ENCODE results near the gene CBX4.

Gene CBX4

GRCh38 chr17:79819085-79819484 lies 20.2 kb downstream of the CBX4 start:
- TF ChIP-seq CTCF (IDR thresholded peaks at IDR 0.05) = no peak
- no peak for DNase-seq (ENCODE audit: low spot score)
- H3K4me3 ChIP-seq = no peak overlapping the region
- H3K27ac ChIP-seq = no peak overlapping the region

DNA sequence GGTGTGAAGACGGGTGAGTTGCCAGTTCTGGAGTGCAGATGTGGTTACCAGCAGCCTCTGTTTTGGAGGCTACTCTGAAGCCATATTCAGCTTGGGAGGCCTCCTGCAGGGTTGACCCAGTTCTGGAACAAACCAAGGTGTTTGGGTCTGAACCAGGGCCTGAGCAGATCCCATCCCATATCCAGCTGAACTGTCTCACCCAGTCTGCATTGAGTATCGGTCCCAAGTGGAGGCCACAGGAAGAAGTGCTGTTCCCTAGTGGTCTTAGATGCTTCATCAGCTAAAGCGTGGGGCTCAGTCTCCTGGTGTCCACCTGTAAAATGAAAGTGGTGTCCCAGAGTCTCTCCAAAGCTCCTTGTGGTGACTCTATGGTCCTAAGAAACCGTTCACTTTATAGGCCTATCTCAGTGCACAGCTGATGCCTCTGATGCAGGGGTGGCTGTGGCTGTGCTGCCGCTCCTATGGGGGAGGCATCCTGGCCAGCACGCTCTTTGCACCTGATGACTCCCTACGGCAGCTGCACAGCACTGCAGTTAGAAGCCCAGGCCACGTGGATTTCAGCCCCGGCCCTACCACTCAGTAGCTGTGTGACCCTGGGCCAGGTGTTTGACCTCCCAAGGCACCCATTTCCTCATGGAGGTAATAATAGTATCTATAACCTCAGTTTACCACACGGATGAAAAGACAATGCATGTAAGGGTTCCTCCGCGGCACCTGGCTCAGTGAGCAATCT lies 21.0 kb downstream of the CBX4 start:
- TF ChIP-seq CTCF (IDR thresholded peaks at IDR 0.05) = no peak
- H3K4me3 ChIP-seq = no peak overlapping the region
- no peak for DNase-seq (ENCODE audit: low spot score)
- no peak overlapping the region for H3K27ac ChIP-seq

DNA sequence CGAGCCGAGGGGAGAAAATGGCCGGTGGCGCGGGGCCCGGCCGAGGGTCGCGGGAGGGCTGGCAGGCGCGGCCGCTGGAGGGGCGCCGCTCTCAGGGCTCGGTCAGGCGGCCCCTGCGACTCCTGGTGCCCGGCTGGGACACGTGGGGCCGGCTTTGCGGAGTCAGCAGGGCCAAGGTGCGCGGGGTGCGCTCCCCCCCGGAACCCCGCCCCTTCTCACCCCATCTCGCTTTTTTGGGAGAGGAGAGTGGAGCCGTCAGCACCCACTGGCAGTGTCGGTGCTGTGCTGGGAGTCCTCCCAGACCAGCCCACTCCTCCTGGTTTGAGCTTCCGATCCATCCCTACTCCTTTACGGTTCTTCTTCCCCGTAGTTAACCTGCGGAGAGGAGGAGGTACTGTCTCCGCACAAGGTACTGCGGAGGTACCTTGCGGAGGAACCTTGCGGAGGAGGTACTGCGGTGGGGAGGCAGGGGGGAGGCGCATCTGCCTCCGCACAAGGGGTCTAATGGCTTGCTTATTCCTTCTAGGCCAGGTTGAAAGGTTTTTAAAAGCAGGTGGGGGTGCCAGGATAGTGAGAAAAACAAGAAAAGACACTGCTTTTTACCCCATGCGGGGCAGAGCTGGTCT lies 23.3 kb downstream of the CBX4 start:
- H3K4me3 ChIP-seq = no peak overlapping the region
- TF ChIP-seq CTCF (IDR thresholded peaks at IDR 0.05) = no peak
- no peak for DNase-seq (ENCODE audit: low spot score)

GRCh38 chr17:79814974-79815835 lies 24.0 kb downstream of the CBX4 start:
- H3K4me3 ChIP-seq = peak overlapping the region; percentile 58
- H3K27ac ChIP-seq = no peak overlapping the region
- no peak for TF ChIP-seq CTCF (IDR thresholded peaks at IDR 0.05)
- no peak for DNase-seq (ENCODE audit: low spot score)

More for the DNA sequence above, 23.3 kb downstream of the CBX4 start:
- H3K27ac ChIP-seq = no peak overlapping the region

DNA sequence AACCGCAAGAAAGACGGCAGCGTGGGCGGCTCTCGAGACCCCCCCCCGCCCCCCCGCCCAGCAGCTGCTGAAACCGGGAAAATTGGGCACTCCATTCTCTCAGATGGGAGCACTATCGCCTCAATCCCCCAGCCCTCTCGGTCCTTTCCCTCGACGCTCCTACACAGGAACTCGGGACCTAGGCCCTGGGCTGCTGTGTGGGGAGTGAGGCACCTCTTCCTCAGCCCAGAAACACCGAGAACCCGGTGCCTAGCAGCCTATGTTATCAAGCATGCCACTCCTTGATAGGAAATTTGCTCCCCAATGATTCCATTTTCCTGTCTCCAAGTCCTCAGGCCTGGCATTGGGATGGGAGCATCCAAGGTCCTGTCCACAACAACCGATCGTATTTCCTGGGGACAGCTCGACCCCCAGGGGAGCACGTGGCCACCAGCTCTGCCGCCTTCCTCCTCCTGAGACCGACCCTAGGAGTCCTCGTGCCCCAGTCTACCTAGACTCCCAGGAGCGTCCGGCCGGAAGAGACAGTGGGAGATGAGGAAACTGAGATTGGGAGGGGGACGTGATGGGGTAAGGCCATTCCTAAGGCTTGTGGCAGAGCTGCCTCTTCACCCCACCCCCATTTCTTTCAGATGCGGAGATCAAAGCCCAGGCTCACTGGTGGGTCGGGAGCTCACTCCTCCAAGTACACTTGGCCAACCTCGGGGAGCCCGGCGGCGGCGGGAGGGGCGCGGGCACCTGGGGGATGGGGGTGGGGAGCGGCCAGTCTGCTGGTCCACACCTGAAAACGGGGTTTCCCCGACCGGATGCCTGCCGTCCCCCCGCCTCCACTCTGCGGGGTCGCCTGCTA lies 24.9 kb downstream of the CBX4 start:
- DNase-seq (ENCODE audit: low spot score) = no peak
- Histone ChIP-seq H3K27ac (no peak overlapping the region), H3K4me3 (peak overlapping the region; percentile 58)
- TF ChIP-seq CTCF (IDR thresholded peaks at IDR 0.05) = no peak

DNA sequence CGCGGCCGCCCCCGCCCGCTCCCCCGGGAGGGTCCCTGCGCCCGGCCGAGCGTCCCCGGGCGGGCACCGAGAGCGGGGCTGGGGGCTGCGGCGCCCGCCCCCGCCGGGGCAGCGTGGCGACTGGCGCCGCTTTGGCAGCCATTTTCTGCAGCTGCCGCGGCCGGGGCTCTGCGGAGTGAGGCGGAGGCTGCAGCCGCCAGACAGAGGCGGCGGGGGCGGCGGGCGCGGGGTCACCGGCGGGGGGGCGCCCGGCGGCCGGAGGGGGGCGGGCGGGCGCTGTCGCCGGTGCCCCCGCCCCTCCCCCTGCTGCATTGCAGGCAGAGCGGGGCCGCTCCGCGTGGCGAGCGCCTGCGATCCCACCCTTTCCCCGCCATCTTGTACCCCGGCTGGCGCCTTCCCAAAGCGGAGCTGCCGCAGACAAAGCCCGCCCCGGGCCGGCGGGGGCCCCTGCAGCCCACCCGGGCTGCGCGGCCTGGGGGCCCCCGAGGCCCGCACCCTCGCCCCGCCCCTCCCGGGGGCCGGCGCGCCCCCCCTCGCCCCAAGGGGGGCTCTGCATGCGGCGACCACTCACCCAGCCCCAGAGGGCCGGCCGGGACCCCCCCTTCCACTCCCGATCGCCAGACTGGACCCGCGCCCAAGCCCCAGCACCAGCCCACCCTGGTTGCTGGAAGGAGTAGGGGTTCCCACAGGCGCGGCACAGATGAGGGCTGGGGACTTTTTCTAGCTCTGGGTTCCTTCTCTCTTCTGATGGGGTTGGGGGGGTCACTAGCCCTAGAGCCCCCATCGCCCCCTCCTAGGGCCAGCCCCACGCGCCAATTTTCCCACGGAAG lies 25.7 kb downstream of the CBX4 start:
- H3K4me3 ChIP-seq = peak overlapping the region; percentile 61
- no peak overlapping the region for H3K27ac ChIP-seq
- TF ChIP-seq CTCF (IDR thresholded peaks at IDR 0.05) = no peak
- DNase-seq (ENCODE audit: low spot score) = no peak

Data from coronary artery (tissue), 2 donors.